Measurements from ENCODE around the gene SCD. TPM values are rescaled to one million over a fixed set of nuclear protein-coding genes. Genes with fewer than 3 reads are reported as not detected.

The SCD gene
- total and polyA plus RNA-seq, 10 donors, result 2.1 to 56.3 (median 23.1) TPM

DNA sequence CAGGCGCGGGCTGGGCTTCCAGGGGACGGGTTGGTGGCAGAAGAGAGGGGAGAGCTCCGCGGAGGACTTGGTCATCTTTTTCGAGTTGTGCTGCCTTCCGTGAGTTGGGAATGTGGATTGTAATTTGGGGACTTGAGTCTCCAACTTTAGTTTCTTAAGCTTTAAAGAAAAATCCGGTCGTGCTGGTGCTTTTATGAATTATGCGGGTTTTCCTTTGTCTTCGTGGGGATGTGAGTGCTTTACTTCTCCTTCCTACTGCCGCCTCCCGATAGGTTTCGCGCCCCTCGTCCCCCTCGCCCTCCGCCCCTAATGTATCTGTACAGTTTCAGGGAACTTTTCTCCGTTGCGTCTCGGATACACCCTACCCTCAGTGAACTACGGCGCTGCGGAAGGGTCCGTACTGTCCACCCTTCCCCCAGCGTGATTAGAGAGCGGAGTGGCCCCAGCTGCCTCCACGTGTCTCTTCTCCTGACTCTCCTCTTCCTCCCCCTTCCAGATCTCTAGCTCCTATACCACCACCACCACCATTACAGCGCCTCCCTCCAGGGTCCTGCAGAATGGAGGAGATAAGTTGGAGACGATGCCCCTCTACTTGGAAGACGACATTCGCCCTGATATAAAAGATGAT, 649 bp downstream of the SCD start:
- Histone ChIP-seq H3K27me3 (replicated peaks in 1 of 7) (peaks cover 0 to 19% (median 0%) of the 10 kb centered on the region in 7 donors), H3K27ac (peak overlapping the region in 5 of 8 donors; percentile 27 to 84 (median 77)), H3K9me3 (no peaks in the 10 kb centered on the region), H3K36me3 (peaks cover 0 to 16% (median 0%) of the 10 kb centered on the region in 6 donors), H3K4me3 (peak overlapping the region; percentile 51 to 78 (median 69)), H3K4me1 (peaks cover 0 to 58% (median 18%) of the 10 kb centered on the region in 6 donors)
- TF ChIP-seq POLR2A (IDR thresholded peaks at IDR 0.05), result no peak
- TF ChIP-seq POLR2AphosphoS5 (IDR thresholded peaks at IDR 0.05), result no peak
- TF ChIP-seq, protein P1, sequence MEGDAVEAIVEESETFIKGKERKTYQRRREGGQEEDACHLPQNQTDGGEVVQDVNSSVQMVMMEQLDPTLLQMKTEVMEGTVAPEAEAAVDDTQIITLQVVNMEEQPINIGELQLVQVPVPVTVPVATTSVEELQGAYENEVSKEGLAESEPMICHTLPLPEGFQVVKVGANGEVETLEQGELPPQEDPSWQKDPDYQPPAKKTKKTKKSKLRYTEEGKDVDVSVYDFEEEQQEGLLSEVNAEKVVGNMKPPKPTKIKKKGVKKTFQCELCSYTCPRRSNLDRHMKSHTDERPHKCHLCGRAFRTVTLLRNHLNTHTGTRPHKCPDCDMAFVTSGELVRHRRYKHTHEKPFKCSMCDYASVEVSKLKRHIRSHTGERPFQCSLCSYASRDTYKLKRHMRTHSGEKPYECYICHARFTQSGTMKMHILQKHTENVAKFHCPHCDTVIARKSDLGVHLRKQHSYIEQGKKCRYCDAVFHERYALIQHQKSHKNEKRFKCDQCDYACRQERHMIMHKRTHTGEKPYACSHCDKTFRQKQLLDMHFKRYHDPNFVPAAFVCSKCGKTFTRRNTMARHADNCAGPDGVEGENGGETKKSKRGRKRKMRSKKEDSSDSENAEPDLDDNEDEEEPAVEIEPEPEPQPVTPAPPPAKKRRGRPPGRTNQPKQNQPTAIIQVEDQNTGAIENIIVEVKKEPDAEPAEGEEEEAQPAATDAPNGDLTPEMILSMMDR (IDR thresholded peaks at IDR 0.05 in 8 of 11, conservative IDR thresholded peaks at IDR 0.05 in 3 of 11), result no peak
- DNase-seq, result peak; percentile 74
- 13 to 20% (median 15%) methylated on average over 30 to 32 of the region's 32 CpGs for WGBS, 5 donors
- intact Hi-C loops (cut with DNase I; ENCODE audit: low total_unique reads), result no loop called here

DNA sequence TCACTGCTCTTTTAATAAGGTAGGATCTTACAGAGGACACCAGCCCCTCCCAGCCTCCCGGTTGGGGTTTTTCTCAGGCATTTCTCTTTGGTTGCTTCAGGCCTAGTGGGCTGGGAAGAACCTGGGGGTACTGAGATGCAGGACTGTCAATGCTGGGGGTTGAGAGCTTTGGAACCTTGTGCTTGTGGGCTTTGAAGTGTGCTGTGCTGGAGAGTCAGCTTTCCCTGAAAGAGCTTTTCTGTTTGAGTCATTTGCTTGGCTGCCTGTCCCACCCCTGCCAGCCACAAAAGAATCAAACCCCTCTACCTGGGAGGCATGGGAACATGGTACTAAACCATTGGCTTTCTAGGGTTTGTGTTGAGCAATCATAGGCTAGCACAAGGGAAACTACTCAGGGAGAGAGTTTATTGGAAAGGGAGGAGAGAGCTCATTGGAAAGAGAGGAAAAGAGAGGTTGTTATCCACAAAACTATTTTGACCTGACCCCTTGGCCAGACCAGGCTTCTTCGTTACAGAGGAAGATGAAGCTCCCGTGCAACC, 1.4 kb downstream of the SCD start:
- TF ChIP-seq, protein P1 (IDR thresholded peaks at IDR 0.05 in 8 of 11, conservative IDR thresholded peaks at IDR 0.05 in 3 of 11), result no peak
- TF ChIP-seq POLR2A (IDR thresholded peaks at IDR 0.05) (no peak), POLR2AphosphoS5 (IDR thresholded peaks at IDR 0.05) (no peak)
- Histone ChIP-seq H3K27me3 (replicated peaks in 1 of 7) (peaks cover 0 to 19% (median 0%) of the 10 kb centered on the region in 7 donors), H3K27ac (no peak overlapping the region), H3K9me3 (no peaks in the 10 kb centered on the region), H3K36me3 (peaks cover 0 to 22% (median under 1%) of the 10 kb centered on the region in 6 donors), H3K4me3 (peak overlapping the region in 4 of 8 donors; percentile 67 to 78 (median 70)), H3K4me1 (peaks cover 0 to 58% (median 18%) of the 10 kb centered on the region in 6 donors)
- DNase-seq, result no peak
- intact Hi-C loops (cut with DNase I; ENCODE audit: low total_unique reads), result no loop called here
- WGBS, 5 donors, result 83 to 94% (median 86%) methylated on average over 3 of the region's 3 CpGs

- Histone ChIP-seq H3K27me3 (replicated peaks in 1 of 7) (peaks cover 0 to 19% (median 0%) of the 10 kb centered on the region in 7 donors), H3K36me3 (peaks cover 0 to 29% (median 2%) of the 10 kb centered on the region in 6 donors), H3K4me3 (no peak overlapping the region), H3K9me3 (no peaks in the 10 kb centered on the region), H3K27ac (no peak overlapping the region), H3K4me1 (peaks cover 0 to 58% (median 18%) of the 10 kb centered on the region in 6 donors)
- 83 to 91% (median 84%) methylated on average over 4 to 5 of the region's 5 CpGs for WGBS, 5 donors
- no peak for DNase-seq
- TF ChIP-seq, protein P1 (IDR thresholded peaks at IDR 0.05 in 8 of 11, conservative IDR thresholded peaks at IDR 0.05 in 3 of 11), result no peak
- no peak for TF ChIP-seq POLR2AphosphoS5 (IDR thresholded peaks at IDR 0.05)
- TF ChIP-seq POLR2A (IDR thresholded peaks at IDR 0.05), result no peak
- intact Hi-C loops (cut with DNase I; ENCODE audit: low total_unique reads), result no loop called here
Measured at GRCh38 chr10:100349087-100349486, 2.1 kb downstream of the SCD start.

DNA sequence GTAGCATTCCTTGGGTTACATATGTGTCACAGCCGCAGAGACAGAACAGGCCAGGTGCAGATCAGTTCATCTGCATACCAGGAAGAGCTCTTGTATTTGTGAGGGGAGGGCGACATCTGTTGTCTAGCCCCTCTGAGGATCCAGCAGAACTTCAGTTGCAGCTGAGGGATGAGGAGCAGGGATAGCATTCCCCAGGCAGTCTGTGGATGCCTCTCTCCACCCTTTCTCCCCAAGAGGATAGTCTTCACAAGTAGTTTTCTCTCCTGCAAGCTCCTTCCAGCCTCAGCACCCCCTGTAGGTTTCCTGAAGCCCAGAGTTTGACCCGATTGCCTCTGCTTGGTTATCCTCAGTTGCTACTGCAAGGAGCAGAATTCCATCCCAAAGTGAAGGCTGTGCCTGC, 2.6 kb downstream of the SCD start:
- H3K4me1 ChIP-seq, result peaks cover 0 to 58% (median 18%) of the 10 kb centered on the region in 6 donors
- no peak overlapping the region for H3K27ac ChIP-seq
- peaks cover 0 to 19% (median 0%) of the 10 kb centered on the region in 7 donors for H3K27me3 ChIP-seq (replicated peaks in 1 of 7)
- no peak overlapping the region for H3K4me3 ChIP-seq
- TF ChIP-seq, protein P1 (IDR thresholded peaks at IDR 0.05 in 8 of 11, conservative IDR thresholded peaks at IDR 0.05 in 3 of 11), result no peak
- TF ChIP-seq POLR2A (IDR thresholded peaks at IDR 0.05) (no peak), POLR2AphosphoS5 (IDR thresholded peaks at IDR 0.05) (no peak)
- peaks cover 0 to 34% (median 2%) of the 10 kb centered on the region in 6 donors for H3K36me3 ChIP-seq
- intact Hi-C loops (cut with DNase I; ENCODE audit: low total_unique reads), result no loop called here
- DNase-seq, result no peak
- no peaks in the 10 kb centered on the region for H3K9me3 ChIP-seq
- 89 to 97% (median 90%) methylated on average over 3 of the region's 3 CpGs for WGBS, 5 donors

Data from spleen (tissue), 11 donors.